ENCODE measurements around the gene RPS10. TPM values are rescaled to one million over a fixed set of nuclear protein-coding genes. Genes with fewer than 3 reads are reported as not detected.

The RPS10 gene
- total RNA-seq, 1 experiment from 2014 or later, result 2,049 TPM

DNA sequence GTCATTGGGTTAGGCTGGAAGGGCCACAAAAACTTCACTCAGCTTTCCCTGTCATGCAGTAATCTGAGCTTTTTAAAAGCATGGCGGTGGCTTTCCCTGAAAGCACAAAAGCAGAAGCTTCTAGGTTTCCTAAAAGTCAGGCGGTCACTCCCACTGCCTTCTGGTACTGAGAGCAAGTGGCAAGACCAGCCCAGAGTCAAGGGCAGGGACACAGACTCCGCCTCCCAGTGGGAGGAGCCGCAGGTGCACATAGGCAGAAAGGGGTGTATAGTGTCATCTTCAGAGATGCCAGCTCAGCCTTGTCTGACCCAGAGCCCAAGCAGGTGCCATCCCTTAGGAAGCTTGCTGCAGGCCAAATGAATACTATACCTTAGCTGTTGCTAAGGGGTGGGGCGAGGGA is 22.0 kb upstream of the RPS10 start:
- no peak overlapping the region for H3K27ac Mint-ChIP-seq (ENCODE audit: unreplicated experiment)

DNA sequence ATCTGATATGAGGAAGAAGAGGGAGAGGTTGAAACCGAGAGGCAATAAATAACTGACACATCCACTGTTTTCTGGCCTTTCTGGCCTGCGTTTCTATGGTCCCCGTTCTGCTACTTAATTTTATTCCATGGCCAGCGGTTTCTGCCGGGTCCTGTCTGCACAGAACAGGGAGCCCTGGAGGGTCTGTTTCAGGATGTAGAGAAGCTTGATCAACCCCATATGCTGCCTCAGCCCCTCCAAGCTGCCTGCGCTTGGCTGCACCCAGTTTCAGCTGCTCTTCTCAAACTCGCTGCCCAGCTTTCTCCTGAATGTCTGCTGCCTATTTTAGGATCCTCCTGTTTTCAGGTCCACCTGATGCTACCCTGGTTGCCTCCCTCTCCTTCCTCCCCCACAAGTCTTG is 21.5 kb upstream of the RPS10 start:
- no peak overlapping the region for H3K4me3 Mint-ChIP-seq (ENCODE audit: low read depth, unreplicated experiment)
- intact Hi-C loops (cut with micrococcal nuclease; ENCODE audit: unreplicated experiment), result no loop called here
- peaks cover 12% of the 10 kb centered on the region for H3K27me3 Mint-ChIP-seq (ENCODE audit: unreplicated experiment)
- no TSS peak for BruUV-seq (replicated peaks)
- CTCF ChIA-PET, result interaction anchor here (0.6 to 1.6 kb wide), 3 partner anchors 11 to 15 kb away, joined by 3 to 4 read pairs (median 4); no protein-coding TSS in a partner anchor
- TF ChIP-seq, protein P1, sequence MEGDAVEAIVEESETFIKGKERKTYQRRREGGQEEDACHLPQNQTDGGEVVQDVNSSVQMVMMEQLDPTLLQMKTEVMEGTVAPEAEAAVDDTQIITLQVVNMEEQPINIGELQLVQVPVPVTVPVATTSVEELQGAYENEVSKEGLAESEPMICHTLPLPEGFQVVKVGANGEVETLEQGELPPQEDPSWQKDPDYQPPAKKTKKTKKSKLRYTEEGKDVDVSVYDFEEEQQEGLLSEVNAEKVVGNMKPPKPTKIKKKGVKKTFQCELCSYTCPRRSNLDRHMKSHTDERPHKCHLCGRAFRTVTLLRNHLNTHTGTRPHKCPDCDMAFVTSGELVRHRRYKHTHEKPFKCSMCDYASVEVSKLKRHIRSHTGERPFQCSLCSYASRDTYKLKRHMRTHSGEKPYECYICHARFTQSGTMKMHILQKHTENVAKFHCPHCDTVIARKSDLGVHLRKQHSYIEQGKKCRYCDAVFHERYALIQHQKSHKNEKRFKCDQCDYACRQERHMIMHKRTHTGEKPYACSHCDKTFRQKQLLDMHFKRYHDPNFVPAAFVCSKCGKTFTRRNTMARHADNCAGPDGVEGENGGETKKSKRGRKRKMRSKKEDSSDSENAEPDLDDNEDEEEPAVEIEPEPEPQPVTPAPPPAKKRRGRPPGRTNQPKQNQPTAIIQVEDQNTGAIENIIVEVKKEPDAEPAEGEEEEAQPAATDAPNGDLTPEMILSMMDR (IDR thresholded peaks at IDR 0.05; ENCODE audit: unreplicated experiment), result no peak
- H3K36me3 Mint-ChIP-seq (ENCODE audit: insufficient read depth, unreplicated experiment), result no peaks in the 10 kb centered on the region
- DNase-seq, result no peak
- peaks cover 4% of the 10 kb centered on the region for H3K9me3 Mint-ChIP-seq (ENCODE audit: low read depth, unreplicated experiment)
- H3K27ac Mint-ChIP-seq (ENCODE audit: unreplicated experiment), result no peak overlapping the region
- H3K4me1 Mint-ChIP-seq (ENCODE audit: low read depth, unreplicated experiment), result no peaks in the 10 kb centered on the region

More for the DNA sequence above, 22.0 kb upstream of the RPS10 start:
- H3K36me3 Mint-ChIP-seq (ENCODE audit: insufficient read depth, unreplicated experiment), result no peaks in the 10 kb centered on the region
- DNase-seq, result no peak
- no TSS peak for BruUV-seq (replicated peaks)
- H3K4me1 Mint-ChIP-seq (ENCODE audit: low read depth, unreplicated experiment), result no peaks in the 10 kb centered on the region
- TF ChIP-seq, protein P1 (IDR thresholded peaks at IDR 0.05; ENCODE audit: unreplicated experiment), result no peak
- peaks cover 4% of the 10 kb centered on the region for H3K9me3 Mint-ChIP-seq (ENCODE audit: low read depth, unreplicated experiment)
- intact Hi-C loops (cut with micrococcal nuclease; ENCODE audit: unreplicated experiment), result no loop called here
- H3K4me3 Mint-ChIP-seq (ENCODE audit: low read depth, unreplicated experiment), result no peak overlapping the region
- peaks cover 12% of the 10 kb centered on the region for H3K27me3 Mint-ChIP-seq (ENCODE audit: unreplicated experiment)
- CTCF ChIA-PET, result interaction anchor here (0.5 to 1.6 kb wide), 6 partner anchors 11 to 267 kb away, joined by 3 to 6 read pairs (median 4); no protein-coding TSS in a partner anchor

DNA sequence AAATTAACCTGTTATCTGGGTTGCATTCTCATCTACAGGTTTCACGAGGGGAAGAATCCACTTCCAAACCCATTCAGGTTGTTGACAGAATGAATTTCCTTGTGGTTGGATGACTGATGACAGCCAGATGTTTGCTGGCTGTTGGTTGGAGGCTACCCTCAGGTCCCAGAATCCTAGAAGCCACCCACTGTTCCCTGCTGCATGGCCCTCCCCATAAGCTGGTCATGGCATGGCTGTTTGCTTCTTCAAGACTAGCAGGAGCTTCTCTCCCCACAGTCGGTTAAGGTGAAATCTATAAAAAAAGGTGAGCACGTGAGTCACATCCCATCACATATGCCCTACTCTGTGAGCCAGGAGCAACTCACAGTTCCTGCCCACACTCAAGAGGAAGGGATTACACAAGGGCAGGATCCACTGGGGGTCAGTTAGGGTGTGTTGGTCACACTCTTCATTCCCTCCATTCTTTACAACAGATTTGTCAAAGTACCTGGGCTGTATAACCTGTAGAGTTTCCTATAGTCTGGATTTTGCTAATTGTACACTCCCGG is 19.5 kb upstream of the RPS10 start:
- no peak overlapping the region for H3K27ac Mint-ChIP-seq (ENCODE audit: unreplicated experiment)
- no peak for DNase-seq
- no peaks in the 10 kb centered on the region for H3K4me1 Mint-ChIP-seq (ENCODE audit: low read depth, unreplicated experiment)
- no peak overlapping the region for H3K4me3 Mint-ChIP-seq (ENCODE audit: low read depth, unreplicated experiment)
- H3K9me3 Mint-ChIP-seq (ENCODE audit: low read depth, unreplicated experiment), result no peaks in the 10 kb centered on the region
- intact Hi-C loops (cut with micrococcal nuclease; ENCODE audit: unreplicated experiment), result no loop called here
- H3K27me3 Mint-ChIP-seq (ENCODE audit: unreplicated experiment), result peaks cover 12% of the 10 kb centered on the region
- CTCF ChIA-PET, result interaction anchor here (0.6 kb wide), 1 partner anchor 19 kb away, joined by 3 read pairs; no protein-coding TSS in a partner anchor
- BruUV-seq (replicated peaks), result no TSS peak
- H3K36me3 Mint-ChIP-seq (ENCODE audit: insufficient read depth, unreplicated experiment), result no peaks in the 10 kb centered on the region
- TF ChIP-seq, protein P1 (IDR thresholded peaks at IDR 0.05; ENCODE audit: unreplicated experiment), result no peak

DNA sequence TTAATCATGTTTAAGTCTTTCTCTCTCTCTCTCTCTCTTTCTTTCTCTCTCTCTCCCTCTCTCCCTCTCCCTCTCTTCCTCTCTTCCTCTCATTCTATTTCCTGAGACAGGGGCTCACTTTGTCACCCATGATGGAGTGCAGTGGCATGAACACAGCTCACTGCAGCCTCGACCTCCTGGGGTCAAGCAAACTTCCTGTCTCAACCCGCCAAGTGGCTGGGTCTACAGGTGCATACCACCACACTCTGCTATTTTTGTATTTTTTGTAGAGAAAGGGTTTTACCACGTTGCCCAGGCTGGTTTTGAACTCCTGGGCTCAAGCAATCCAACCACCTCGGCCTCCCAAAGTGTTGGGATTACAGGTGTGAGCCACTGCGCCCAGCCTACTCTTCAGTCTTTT is 15.7 kb upstream of the RPS10 start:
- CTCF ChIA-PET, result no interaction called here
- H3K4me1 Mint-ChIP-seq (ENCODE audit: low read depth, unreplicated experiment), result no peaks in the 10 kb centered on the region
- H3K27ac Mint-ChIP-seq (ENCODE audit: unreplicated experiment), result no peak overlapping the region
- no peaks in the 10 kb centered on the region for H3K36me3 Mint-ChIP-seq (ENCODE audit: insufficient read depth, unreplicated experiment)
- BruUV-seq (replicated peaks), result no TSS peak
- H3K27me3 Mint-ChIP-seq (ENCODE audit: unreplicated experiment), result peaks cover 10% of the 10 kb centered on the region
- H3K4me3 Mint-ChIP-seq (ENCODE audit: low read depth, unreplicated experiment), result no peak overlapping the region
- intact Hi-C loops (cut with micrococcal nuclease; ENCODE audit: unreplicated experiment), result no loop called here
- TF ChIP-seq, protein P1 (IDR thresholded peaks at IDR 0.05; ENCODE audit: unreplicated experiment), result no peak
- DNase-seq, result no peak
- peaks cover 6% of the 10 kb centered on the region for H3K9me3 Mint-ChIP-seq (ENCODE audit: low read depth, unreplicated experiment)

Data from Calu3 (cell line).